ENCODE results near the gene MCUR1. TPM values are rescaled to one million over a fixed set of nuclear protein-coding genes. Genes with fewer than 3 reads are reported as not detected.
"Not testable (repeated sequence)": the region's sequence is repeated elsewhere in the genome, so short reads cannot be mapped to it uniquely, and the experiment has no call there.

Gene MCUR1
- total and polyA plus RNA-seq, 10 of the 15 experiments (the other 5 are each of a cell fraction or from before 2014, with no cell fraction given): 4.4 to 43.9 (median 18.3) TPM

- Histone ChIP-seq H3K4me1 (ENCODE audit: control insufficient read depth, insufficient read depth, low read length) (no peaks in the 10 kb centered on the region), H3K27me3 (replicated peaks in 1 of 2; ENCODE audit: control insufficient read depth in 2 of 2, insufficient read depth in 2 of 2, low read length in 1 of 2) (no peaks in the 10 kb centered on the region; a peak in 1 of 4 replicates), H3K9me3 (replicated peaks; ENCODE audit: control insufficient read depth, insufficient read depth, low read length) (no peaks in the 10 kb centered on the region; the same call in 2 of the 3 replicates), H4K20me1 (ENCODE audit: control insufficient read depth, insufficient read depth) (no peaks in the 10 kb centered on the region), H3K9ac (ENCODE audit: control insufficient read depth, insufficient read depth, low read length) (no peak overlapping the region), H3K36me3 (ENCODE audit: control insufficient read depth in 2 of 2, insufficient read depth in 2 of 2, low read length in 1 of 2) (no peaks in the 10 kb centered on the region), H3K27ac (ENCODE audit: control insufficient read depth, insufficient read depth) (no peak overlapping the region), H3K79me2 (ENCODE audit: control insufficient read depth, insufficient read depth, low read length) (no peaks in the 10 kb centered on the region), H2AFZ (ENCODE audit: control insufficient read depth, low read depth, low read length) (no peak overlapping the region), H3K4me3 (no peak overlapping the region), H3K4me2 (ENCODE audit: control insufficient read depth, insufficient read depth) (no peak overlapping the region)
- BruUV-seq (replicated peaks): no TSS peak
- no peak for ATAC-seq
- no peak for DNase-seq (ENCODE audit: low read depth, low spot score)
- ChIA-PET SMC1A (ENCODE audit: uncharacterized antibody, unreplicated experiment) (no interaction called here), POLR2A (no interaction called here), RAD21 (ENCODE audit: unreplicated experiment) (no interaction called here), CTCF (no interaction called here)
- FAIRE-seq: no peak
- intact Hi-C loops (cut with micrococcal nuclease; ENCODE audit: unreplicated experiment) (no loop called here), in situ Hi-C loops (cut with MboI) (no loop called here)
- 64% methylated on average over 3 of the region's 3 CpGs for WGBS (ENCODE audit: insufficient coverage, insufficient replicate concordance, low lambda C conversion rate, missing lambda C conversion rate)
- TF ChIP-seq STAT1 (conservative IDR thresholded peaks at IDR 0.05): no peak
These were observed 37.0 kb upstream of the MCUR1 start for GRCh38 chr6:13851330-13851729.

DNA sequence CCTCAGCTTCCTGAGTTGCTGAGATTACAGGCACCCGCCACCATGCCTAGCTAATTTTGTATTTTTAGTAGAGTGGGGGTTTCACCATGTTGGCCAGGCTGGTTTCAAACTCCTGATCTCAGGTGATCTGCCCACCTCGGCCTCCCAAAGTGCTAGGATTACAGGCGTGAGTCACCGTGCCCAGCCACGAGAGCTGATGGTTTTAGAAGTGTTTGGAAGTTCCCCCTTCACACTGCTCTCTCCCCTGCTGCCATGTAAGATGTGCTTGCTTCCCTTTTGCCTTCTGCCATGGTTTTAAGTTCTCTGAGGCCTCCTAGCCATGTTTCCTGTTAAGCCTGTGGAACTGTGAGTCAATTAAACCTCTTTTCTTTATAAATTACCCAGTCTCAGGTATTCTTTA, 36.3 kb upstream of the MCUR1 start:
- intact Hi-C loops (cut with micrococcal nuclease; ENCODE audit: unreplicated experiment); H3K4me3 ChIP-seq; CTCF ChIA-PET; SMC1A ChIA-PET (ENCODE audit: uncharacterized antibody, unreplicated experiment); BruUV-seq (replicated peaks); H3K79me2 ChIP-seq (ENCODE audit: control insufficient read depth, insufficient read depth, low read length); H3K27ac ChIP-seq (ENCODE audit: control insufficient read depth, insufficient read depth); H3K9ac ChIP-seq (ENCODE audit: control insufficient read depth, insufficient read depth, low read length); in situ Hi-C loops (cut with MboI); DNase-seq (ENCODE audit: low read depth, low spot score); H4K20me1 ChIP-seq (ENCODE audit: control insufficient read depth, insufficient read depth); FAIRE-seq; H3K4me2 ChIP-seq (ENCODE audit: control insufficient read depth, insufficient read depth); H3K36me3 ChIP-seq (ENCODE audit: control insufficient read depth in 2 of 2, insufficient read depth in 2 of 2, low read length in 1 of 2); POLR2A ChIA-PET; H3K9me3 ChIP-seq (replicated peaks; ENCODE audit: control insufficient read depth, insufficient read depth, low read length); H2AFZ ChIP-seq (ENCODE audit: control insufficient read depth, low read depth, low read length); H3K4me1 ChIP-seq (ENCODE audit: control insufficient read depth, insufficient read depth, low read length); ATAC-seq; H3K27me3 ChIP-seq (replicated peaks in 1 of 2; ENCODE audit: control insufficient read depth in 2 of 2, insufficient read depth in 2 of 2, low read length in 1 of 2); RAD21 ChIA-PET (ENCODE audit: unreplicated experiment): not testable (repeated sequence)
- WGBS (ENCODE audit: insufficient coverage, insufficient replicate concordance, low lambda C conversion rate, missing lambda C conversion rate): 43% methylated on average over 5 of the region's 5 CpGs

Data from GM12878 (cell line).